ENCODE data around the gene CIC. TPM values are rescaled to one million over a fixed set of nuclear protein-coding genes. Genes with fewer than 3 reads are reported as not detected.

The CIC gene
- total and polyA plus RNA-seq, 2 donors from 2014 or later = 18.8 to 90.9 TPM

- FAIRE-seq = no peak
- peaks cover 0 to 27% (median 12%) of the 10 kb centered on the region in 3 donors for H3K36me3 ChIP-seq (ENCODE audit: control insufficient read depth in 2 of 3, insufficient read depth in 3 of 3, low read length in 3 of 3)
- H3K4me1 ChIP-seq (ENCODE audit: control insufficient read depth in 2 of 3, insufficient read depth in 2 of 3, low read depth in 1 of 3, low read length in 3 of 3) = peaks cover 10 to 38% (median 35%) of the 10 kb centered on the region in 3 donors
- intact Hi-C loops (cut with DNase I) = no loop called here
- H3K27ac ChIP-seq (ENCODE audit: low read depth in 2 of 2, low read length in 2 of 2) = peak overlapping the region; percentile 79 to 84
- TF ChIP-seq CTCF (IDR thresholded peaks at IDR 0.05; ENCODE audit: borderline replicate concordance, extremely low read depth, insufficient read depth) = no peak
- no peaks in the 10 kb centered on the region for H3K27me3 ChIP-seq (ENCODE audit: control insufficient read depth, insufficient read depth, low read length)
- DNase-seq = peak in 3 of 5 donors; percentile 34 to 77 (median 75)
- peak overlapping the region in 2 of 3 donors; percentile 61 to 74 for H3K4me3 ChIP-seq (ENCODE audit: low read length in 3 of 3)
- H3K9me3 ChIP-seq (ENCODE audit: control insufficient read depth in 2 of 3, insufficient read depth in 1 of 3, low read length in 3 of 3) = no peaks in the 10 kb centered on the region
- peak overlapping the region; percentile 8 to 86 (median 21) for H3K9ac ChIP-seq (ENCODE audit: low read length in 3 of 3)
These were observed 16.5 kb downstream of the CIC start for GRCh38 chr19:42285541-42285941.

- no peak for TF ChIP-seq CTCF (IDR thresholded peaks at IDR 0.05; ENCODE audit: borderline replicate concordance, extremely low read depth, insufficient read depth)
These were observed 16.9 kb downstream of the CIC start for GRCh38 chr19:42285988-42286348.

GRCh38 chr19:42286349-42287016, 17.4 kb downstream of the CIC start:
- Histone ChIP-seq H3K9ac (ENCODE audit: low read length in 3 of 3) (peak overlapping the region in 1 of 3 donors; percentile 51), H3K4me3 (ENCODE audit: low read length in 3 of 3) (peak overlapping the region; percentile 3 to 74 (median 36)), H3K27me3 (ENCODE audit: control insufficient read depth, insufficient read depth, low read length) (no peaks in the 10 kb centered on the region), H3K36me3 (ENCODE audit: control insufficient read depth in 2 of 3, insufficient read depth in 3 of 3, low read length in 3 of 3) (peaks cover 0 to 27% (median 12%) of the 10 kb centered on the region in 3 donors), H3K27ac (ENCODE audit: low read depth in 2 of 2, low read length in 2 of 2) (peak overlapping the region; percentile 79 to 84), H3K9me3 (ENCODE audit: control insufficient read depth in 2 of 3, insufficient read depth in 1 of 3, low read length in 3 of 3) (no peaks in the 10 kb centered on the region), H3K4me1 (ENCODE audit: control insufficient read depth in 2 of 3, insufficient read depth in 2 of 3, low read depth in 1 of 3, low read length in 3 of 3) (peaks cover 10 to 35% (median 33%) of the 10 kb centered on the region in 3 donors)
- TF ChIP-seq CTCF (IDR thresholded peaks at IDR 0.05; ENCODE audit: borderline replicate concordance, extremely low read depth, insufficient read depth) = no peak
- peak; percentile 85 to 92 (median 89) for DNase-seq
- FAIRE-seq = no peak
- intact Hi-C loops (cut with DNase I) = no loop called here

More at GRCh38 chr19:42285988-42286348, 16.9 kb downstream of the CIC start:
- H3K36me3 ChIP-seq (ENCODE audit: control insufficient read depth in 2 of 3, insufficient read depth in 3 of 3, low read length in 3 of 3) = peaks cover 0 to 27% (median 12%) of the 10 kb centered on the region in 3 donors
- H3K9me3 ChIP-seq (ENCODE audit: control insufficient read depth in 2 of 3, insufficient read depth in 1 of 3, low read length in 3 of 3) = no peaks in the 10 kb centered on the region
- no peak for FAIRE-seq
- intact Hi-C loops (cut with DNase I) = no loop called here
- H3K4me1 ChIP-seq (ENCODE audit: control insufficient read depth in 2 of 3, insufficient read depth in 2 of 3, low read depth in 1 of 3, low read length in 3 of 3) = peaks cover 10 to 38% (median 35%) of the 10 kb centered on the region in 3 donors
- H3K9ac ChIP-seq (ENCODE audit: low read length in 3 of 3) = peak overlapping the region in 1 of 3 donors; percentile 51
- DNase-seq = no peak
- H3K27me3 ChIP-seq (ENCODE audit: control insufficient read depth, insufficient read depth, low read length) = no peaks in the 10 kb centered on the region
- H3K4me3 ChIP-seq (ENCODE audit: low read length in 3 of 3) = peak overlapping the region; percentile 3 to 74 (median 36)
- peak overlapping the region; percentile 79 to 84 for H3K27ac ChIP-seq (ENCODE audit: low read depth in 2 of 2, low read length in 2 of 2)

All from kidney (tissue), 14 donors.